ENCODE data around the gene CDK14.

DNA sequence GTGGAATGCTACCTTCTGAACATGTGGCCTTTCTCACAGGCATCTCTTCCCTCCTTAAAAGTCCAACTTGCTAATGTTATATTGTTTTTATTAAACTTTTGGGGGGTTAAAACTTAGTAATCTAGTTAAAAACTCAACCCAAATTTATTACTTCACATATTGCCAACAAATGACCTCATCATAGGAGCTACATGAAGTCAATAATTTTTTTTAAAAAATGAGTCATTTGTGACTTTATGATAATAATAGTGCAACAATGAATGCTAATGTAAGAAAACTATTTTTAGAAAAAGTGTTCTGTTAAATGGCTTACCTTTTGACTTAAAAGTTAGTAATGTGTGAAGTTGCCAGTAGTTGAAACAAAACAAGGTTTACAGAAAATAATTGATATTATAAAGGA is 342.2 kb downstream of the CDK14 start:
- TF ChIP-seq EZH2 (optimal IDR thresholded peaks at IDR 0.05; ENCODE audit: low read depth, low read length): no peak
- TF ChIP-seq, protein P1, sequence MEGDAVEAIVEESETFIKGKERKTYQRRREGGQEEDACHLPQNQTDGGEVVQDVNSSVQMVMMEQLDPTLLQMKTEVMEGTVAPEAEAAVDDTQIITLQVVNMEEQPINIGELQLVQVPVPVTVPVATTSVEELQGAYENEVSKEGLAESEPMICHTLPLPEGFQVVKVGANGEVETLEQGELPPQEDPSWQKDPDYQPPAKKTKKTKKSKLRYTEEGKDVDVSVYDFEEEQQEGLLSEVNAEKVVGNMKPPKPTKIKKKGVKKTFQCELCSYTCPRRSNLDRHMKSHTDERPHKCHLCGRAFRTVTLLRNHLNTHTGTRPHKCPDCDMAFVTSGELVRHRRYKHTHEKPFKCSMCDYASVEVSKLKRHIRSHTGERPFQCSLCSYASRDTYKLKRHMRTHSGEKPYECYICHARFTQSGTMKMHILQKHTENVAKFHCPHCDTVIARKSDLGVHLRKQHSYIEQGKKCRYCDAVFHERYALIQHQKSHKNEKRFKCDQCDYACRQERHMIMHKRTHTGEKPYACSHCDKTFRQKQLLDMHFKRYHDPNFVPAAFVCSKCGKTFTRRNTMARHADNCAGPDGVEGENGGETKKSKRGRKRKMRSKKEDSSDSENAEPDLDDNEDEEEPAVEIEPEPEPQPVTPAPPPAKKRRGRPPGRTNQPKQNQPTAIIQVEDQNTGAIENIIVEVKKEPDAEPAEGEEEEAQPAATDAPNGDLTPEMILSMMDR (IDR thresholded peaks at IDR 0.05; ENCODE audit: low read length): no peak
